Lower leg skin (tissue), 4 donors: Measurements from ENCODE around the gene LRP1B. TPM values are rescaled to one million over a fixed set of nuclear protein-coding genes. Genes with fewer than 3 reads are reported as not detected.

Experiments
- DNase-seq, 2 donors: peaks; one replicate each; pipeline ENCODE4 v3.0.0-alpha.2; 2019; ENCODE audit warnings: low spot score in 2 of 2
- H3K4me3 ChIP-seq: fragments of 200-600 bp; sonication (generic); 2 replicates; pipeline ENCODE4 v1.5.1; 2017; ENCODE audit warnings: mild to moderate bottlenecking, low read depth; ENCODE audit not compliant: poor library complexity, severe bottlenecking
- POLR2A ChIP-seq, 2 donors: fragments of 450-650 bp; IDR thresholded peaks; one replicate each; pipeline ENCODE4 v1.6.1; 2016 to 2017; ENCODE audit warnings: antibody characterized with exemption in 2 of 2, mild to moderate bottlenecking in 1 of 2, moderate library complexity in 1 of 2
- WGBS, 2 donors: methylation state at CpG; one replicate each; pipeline ENCODE4 v1.1.5; 2018; 5-methylcytosine and 5-hydroxymethylcytosine counted together
- intact Hi-C: fragments of 100-400 bp; cut with DNase I; formaldehyde crosslinking; loops from one replicate; pipeline ENCODE4 v1.15.0; 2023; ENCODE audit warnings: low total_unique reads
- total RNA-seq, 4 donors: library from RNA; depleted of rRNA; stranded (reverse); fragments of >200 nt; gene quantifications; one replicate each; pipeline ENCODE4 v1.1.0, GENCODE V29; 2016
- TF ChIP-seq, protein P1 (sequence below), 3 donors: fragments of 450-650 bp; IDR thresholded peaks; one replicate each; pipeline ENCODE4 v1.5.1; 2016; ENCODE audit warnings: antibody characterized with exemption in 3 of 3, mild to moderate bottlenecking in 3 of 3, moderate library complexity in 2 of 3

Gene LRP1B
- total RNA-seq, 4 donors from 2014 or later, result 0.80 to 1.6 (median 1.0) TPM

GRCh38 chr2:140747665-140748064, 1383.2 kb downstream of the LRP1B start:
- intact Hi-C loops, result no loop called here
- TF ChIP-seq, protein P1, sequence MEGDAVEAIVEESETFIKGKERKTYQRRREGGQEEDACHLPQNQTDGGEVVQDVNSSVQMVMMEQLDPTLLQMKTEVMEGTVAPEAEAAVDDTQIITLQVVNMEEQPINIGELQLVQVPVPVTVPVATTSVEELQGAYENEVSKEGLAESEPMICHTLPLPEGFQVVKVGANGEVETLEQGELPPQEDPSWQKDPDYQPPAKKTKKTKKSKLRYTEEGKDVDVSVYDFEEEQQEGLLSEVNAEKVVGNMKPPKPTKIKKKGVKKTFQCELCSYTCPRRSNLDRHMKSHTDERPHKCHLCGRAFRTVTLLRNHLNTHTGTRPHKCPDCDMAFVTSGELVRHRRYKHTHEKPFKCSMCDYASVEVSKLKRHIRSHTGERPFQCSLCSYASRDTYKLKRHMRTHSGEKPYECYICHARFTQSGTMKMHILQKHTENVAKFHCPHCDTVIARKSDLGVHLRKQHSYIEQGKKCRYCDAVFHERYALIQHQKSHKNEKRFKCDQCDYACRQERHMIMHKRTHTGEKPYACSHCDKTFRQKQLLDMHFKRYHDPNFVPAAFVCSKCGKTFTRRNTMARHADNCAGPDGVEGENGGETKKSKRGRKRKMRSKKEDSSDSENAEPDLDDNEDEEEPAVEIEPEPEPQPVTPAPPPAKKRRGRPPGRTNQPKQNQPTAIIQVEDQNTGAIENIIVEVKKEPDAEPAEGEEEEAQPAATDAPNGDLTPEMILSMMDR (IDR thresholded peaks at IDR 0.05), result no peak
- no peak for TF ChIP-seq POLR2A (IDR thresholded peaks at IDR 0.05)

GRCh38 chr2:140747090-140747489, 1383.7 kb downstream of the LRP1B start:
- no peak overlapping the region for H3K4me3 ChIP-seq
- DNase-seq, result no peak
- no peak for TF ChIP-seq POLR2A (IDR thresholded peaks at IDR 0.05)
- TF ChIP-seq, protein P1 (IDR thresholded peaks at IDR 0.05), result no peak
- 62 to 77% methylated on average over 2 of the region's 2 CpGs for WGBS, 2 donors
- intact Hi-C loops, result no loop called here

More at GRCh38 chr2:140747665-140748064, 1383.2 kb downstream of the LRP1B start:
- 89 to 91% methylated on average over 3 of the region's 3 CpGs for WGBS, 2 donors
- H3K4me3 ChIP-seq, result no peak overlapping the region
- no peak for DNase-seq

DNA sequence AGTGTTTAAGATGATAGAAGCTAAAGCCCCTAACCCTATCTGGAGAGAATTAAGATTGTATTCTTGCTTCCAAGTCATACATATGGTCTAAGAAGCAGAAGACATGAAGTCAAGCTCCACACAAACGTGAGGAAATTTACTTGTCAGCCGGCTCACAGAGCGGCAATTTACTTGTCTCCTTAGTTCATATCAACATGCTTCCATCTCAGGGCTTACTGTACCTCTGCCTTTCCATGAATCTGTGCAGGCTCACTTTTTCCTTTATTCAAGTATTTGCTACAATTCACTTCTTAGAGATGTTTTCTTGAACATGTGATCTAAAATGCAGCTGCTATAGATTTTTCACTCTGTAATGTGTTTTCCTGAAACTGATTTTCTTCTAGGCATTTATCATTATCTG, 1386.4 kb downstream of the LRP1B start:
- intact Hi-C loops, result no loop called here
- DNase-seq, result no peak
- H3K4me3 ChIP-seq, result no peak overlapping the region
- TF ChIP-seq POLR2A (IDR thresholded peaks at IDR 0.05), result no peak
- TF ChIP-seq, protein P1 (IDR thresholded peaks at IDR 0.05), result no peak
- 78 to 80% methylated on average over 3 of the region's 3 CpGs for WGBS, 2 donors

DNA sequence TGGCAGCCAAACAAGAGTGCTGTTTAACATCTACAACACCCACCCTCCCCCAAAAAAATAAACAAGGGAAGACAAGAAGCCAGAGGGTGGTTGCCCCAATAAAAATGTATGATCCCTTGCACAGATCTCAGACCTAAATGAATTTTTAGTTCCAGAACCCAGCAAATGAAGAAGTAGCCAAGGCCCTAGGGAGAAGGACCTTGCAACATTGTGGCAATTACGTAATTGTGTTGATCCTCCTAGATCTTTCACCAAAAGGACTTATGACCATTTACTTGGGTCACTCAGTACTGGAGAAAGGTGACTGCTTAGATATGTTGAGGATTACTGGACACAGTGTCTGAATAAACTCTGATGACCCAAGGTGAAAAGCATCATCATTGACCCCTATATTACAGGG, 1393.8 kb downstream of the LRP1B start:
- TF ChIP-seq POLR2A (IDR thresholded peaks at IDR 0.05), result no peak
- TF ChIP-seq, protein P1 (IDR thresholded peaks at IDR 0.05), result no peak
- DNase-seq, result no peak
- intact Hi-C loops, result no loop called here
- H3K4me3 ChIP-seq, result no peak overlapping the region
- WGBS, 2 donors, result 89 to 100% methylated on average over 1 of the region's 1 CpG

DNA sequence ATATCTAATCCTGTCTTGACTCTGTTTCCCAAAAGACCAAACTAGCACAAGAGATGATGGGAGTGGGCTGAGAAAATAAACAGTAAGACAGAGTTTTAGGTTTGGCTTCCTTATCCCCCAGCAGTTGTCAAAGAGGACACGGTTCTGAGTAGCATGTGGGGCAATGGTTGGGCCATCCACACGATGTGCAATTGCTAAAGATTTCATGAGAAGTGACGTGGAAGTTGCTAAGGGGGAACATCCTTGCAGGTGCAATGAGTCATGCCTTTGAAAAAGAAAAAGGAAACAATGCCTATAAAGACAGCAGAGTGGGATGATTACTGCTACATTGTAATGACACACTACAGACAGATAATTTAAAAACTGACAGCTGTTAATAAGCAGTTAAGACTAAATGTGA, 1395.8 kb downstream of the LRP1B start:
- intact Hi-C loops, result no loop called here
- 64 to 73% methylated on average over 3 of the region's 3 CpGs for whole genome bisulfite sequencing, 2 donors
- TF ChIP-seq, protein P1 (IDR thresholded peaks at IDR 0.05), result no peak
- no peak for TF ChIP-seq POLR2A (IDR thresholded peaks at IDR 0.05)
- DNase-seq, result no peak
- no peak overlapping the region for H3K4me3 ChIP-seq

- intact Hi-C loops, result no loop called here
- no peak for DNase-seq
- TF ChIP-seq POLR2A (IDR thresholded peaks at IDR 0.05), result no peak
- TF ChIP-seq, protein P1 (IDR thresholded peaks at IDR 0.05), result no peak
- no peak overlapping the region for H3K4me3 ChIP-seq
- WGBS, 2 donors, result 93 to 97% methylated on average over 1 of the region's 1 CpG
Measured at GRCh38 chr2:140718999-140719398, 1411.8 kb downstream of the LRP1B start.
